Activated gamma-delta T cell treated with Interleukin-2 at 50 U/mL for 16 hours (primary cell): Measurements from ENCODE around the gene TCF3.
"Not testable (repeated sequence)": the region's sequence is repeated elsewhere in the genome, so short reads cannot be mapped to it uniquely, and the experiment has no call there.

Experiments used
- DNase-seq: peaks from one replicate; pipeline ENCODE4 v3.0.0-alpha.2; 2020

TCF3 gene

DNA sequence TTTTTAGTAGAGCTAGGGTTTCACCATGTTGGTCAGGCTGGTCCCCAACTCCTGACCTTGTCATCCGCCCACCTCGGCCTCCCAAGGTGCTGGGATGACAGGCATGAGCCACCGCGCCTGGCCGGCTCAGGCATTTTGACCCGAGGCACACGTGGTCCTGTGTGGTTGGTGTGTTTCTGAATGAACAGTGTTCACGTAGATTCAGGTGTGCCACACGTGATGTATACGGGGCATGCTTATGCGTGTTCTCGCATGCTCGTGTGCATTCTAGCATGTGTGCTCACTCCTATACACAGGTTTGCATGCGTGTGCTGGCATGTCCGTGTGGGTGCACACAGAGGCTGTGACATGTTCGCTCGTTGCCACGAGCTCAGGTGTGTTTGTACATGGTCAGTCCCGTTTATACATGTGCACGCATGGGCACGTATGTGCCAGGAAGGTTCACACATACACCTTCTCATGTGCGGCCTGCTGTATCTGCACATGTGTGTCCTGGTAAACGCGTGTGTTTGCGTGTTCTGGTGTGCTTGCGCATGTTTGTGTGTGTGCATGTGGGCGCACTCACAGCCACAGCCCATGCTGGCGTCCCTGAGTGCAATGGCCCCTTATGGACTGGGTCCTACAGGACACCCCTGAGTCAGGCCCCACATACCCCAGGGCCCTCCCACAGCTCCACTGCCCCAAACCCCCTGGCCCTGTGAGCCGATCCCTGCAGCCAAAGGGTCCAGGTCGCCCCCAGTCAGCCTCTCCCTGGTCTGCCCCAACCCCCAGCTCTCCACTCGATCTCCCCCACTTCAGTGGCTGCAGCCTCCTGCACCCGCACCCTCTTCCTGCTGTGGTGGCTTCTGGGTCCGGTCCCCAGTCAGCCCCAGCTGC, 20.6 kb upstream of the TCF3 start:
- no peak for DNase-seq

DNA sequence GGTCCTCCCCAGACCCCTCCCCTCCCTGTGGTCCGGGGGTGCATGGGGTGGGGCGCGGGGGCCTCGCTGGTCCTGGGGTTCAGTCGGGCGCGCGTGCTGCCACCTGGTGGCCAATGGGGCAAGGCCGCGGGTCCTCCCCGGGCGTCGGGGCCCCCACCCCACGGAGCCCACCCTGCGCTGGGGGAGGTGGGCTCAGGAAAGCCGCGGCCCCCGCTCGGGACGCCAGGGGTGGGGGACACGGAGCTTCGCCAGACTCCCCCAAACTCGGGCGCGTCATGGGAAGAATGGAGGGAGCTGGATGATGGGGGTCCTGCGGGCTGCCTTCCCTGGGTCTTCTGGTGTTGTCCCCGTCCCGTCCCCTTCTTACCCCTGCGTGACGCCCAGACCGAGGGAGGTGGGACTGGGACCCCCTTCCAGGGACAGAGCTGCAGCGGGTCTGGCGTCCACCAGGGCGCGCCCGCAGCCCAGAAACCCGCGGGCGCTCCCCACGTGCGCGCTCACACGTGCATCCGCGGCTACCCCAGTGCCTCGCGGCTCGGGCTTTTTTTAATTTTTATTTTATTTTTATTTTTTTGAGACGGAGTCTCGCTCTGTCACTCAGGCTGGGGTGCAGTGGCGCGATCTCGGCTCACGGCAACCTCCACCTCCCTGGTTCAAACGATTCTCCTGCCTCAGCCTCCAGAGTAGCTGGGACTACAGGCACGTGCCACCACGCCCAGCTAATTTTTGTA, 19.8 kb upstream of the TCF3 start:
- peak; percentile 60 for DNase-seq

- DNase-seq = no peak
These were observed 19.3 kb upstream of the TCF3 start for GRCh38 chr19:1671716-1672037.

DNA sequence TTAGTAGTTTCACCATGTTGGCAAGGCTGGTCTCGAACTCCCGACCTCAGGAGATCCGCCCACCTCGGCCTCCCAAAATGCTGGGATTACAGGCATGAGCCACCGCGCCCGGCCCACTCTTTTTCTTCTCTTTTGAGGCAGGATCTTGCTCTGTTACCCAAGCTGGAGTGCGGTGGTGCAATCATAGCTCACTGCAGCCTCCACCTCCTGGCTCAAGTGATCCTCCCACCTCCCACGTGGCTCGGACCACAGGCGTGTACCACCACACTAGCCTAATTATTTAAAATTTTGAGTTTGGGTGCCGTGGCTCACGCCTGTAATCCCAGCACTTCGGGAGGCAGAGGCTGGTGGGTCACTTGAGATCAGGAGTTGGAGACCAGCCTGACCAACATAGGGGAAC, 18.3 kb upstream of the TCF3 start:
- DNase-seq = not testable (repeated sequence)

- DNase-seq = no peak
These were observed 16.3 kb upstream of the TCF3 start for GRCh38 chr19:1668486-1669270.

DNA sequence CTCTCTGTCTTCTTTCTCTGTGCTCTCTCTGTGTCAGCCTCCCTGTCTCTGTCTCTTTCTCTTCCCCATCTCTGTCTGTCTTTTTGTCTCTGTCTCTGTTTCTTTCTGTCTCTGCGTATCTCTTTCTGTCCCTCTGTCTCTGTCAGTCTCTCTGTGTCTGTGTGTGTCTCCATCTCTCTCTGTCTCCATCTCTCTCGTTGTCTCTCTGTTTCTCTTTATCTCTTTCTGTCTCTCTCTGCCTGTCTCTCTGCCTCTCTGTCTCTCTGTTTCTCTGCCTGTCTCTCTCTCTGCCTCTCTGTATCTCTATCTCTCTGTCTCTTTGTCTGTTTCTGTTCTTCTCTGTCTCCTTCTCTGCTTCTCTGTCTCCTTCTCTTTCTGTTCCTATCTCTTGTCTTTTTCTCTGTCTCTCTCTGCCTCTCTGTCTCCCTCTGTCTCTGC, 15.7 kb upstream of the TCF3 start:
- DNase-seq = no peak

DNA sequence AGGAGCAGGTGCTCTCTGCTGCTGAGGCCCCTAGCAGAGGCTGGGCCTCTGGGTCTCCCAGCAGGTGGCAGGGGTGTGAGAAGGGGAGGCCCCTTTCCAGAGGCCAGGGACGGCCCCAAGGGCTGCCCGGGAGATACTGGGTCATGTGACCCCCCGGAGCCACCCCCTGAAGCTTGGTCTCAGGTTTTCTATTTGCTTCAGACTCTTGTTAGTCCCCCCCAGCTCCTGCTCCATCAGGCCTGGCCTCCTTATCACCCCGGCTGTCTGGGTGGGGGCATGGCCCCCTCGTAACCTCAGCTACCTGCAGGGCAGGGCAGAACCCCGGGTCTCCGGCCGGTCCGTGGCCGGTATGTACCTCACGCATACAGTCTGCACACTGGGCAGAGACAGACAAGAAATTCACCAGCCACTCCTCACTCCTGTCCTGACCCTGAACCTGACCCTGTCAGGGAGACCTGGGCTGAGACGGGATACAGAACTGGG, 13.2 kb upstream of the TCF3 start:
- no peak for DNase-seq

- no peak for DNase-seq
These were observed 11.4 kb upstream of the TCF3 start for GRCh38 chr19:1663852-1664251.

DNA sequence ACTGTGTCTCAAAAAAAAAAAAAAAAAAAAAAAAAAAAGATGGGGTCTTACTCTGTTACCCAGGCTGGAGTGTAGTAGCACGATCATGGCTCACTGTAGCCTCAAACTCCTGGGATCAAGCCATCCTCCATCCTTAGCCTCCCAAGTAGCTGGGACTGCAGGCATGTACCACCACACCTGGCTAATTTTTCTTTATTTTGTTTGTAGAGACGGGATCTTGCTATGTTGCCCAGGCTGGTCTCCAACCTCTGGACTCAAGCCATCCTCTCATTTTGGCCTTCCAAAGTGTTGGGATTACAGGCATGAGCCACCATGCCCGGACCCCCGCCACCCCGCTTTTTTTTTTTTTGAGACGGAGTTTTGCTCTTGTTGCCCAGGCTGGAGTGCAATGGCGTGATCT, 10.8 kb upstream of the TCF3 start:
- not testable (repeated sequence) for DNase-seq

DNA sequence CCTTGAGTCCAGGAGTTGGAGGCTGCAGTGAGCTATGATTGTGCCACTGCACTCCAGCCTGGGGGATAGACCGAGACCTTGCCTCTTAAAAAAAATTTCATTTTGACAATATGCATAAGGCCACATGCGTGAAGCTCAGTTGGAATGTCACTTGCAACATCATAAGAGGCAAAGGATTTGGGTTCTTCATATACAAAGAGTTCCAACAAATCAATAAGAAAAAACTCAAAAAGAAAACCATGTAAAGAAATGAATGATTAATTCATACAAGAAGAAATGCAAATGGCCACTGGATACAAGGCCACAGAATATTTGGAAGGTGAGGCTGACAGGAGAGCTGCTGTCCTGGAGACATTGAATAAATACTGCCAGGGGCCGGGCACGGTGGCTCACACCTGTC, 9.6 kb upstream of the TCF3 start:
- no peak for DNase-seq

- DNase-seq = no peak
These were observed 6.6 kb upstream of the TCF3 start for GRCh38 chr19:1659084-1659427.

DNA sequence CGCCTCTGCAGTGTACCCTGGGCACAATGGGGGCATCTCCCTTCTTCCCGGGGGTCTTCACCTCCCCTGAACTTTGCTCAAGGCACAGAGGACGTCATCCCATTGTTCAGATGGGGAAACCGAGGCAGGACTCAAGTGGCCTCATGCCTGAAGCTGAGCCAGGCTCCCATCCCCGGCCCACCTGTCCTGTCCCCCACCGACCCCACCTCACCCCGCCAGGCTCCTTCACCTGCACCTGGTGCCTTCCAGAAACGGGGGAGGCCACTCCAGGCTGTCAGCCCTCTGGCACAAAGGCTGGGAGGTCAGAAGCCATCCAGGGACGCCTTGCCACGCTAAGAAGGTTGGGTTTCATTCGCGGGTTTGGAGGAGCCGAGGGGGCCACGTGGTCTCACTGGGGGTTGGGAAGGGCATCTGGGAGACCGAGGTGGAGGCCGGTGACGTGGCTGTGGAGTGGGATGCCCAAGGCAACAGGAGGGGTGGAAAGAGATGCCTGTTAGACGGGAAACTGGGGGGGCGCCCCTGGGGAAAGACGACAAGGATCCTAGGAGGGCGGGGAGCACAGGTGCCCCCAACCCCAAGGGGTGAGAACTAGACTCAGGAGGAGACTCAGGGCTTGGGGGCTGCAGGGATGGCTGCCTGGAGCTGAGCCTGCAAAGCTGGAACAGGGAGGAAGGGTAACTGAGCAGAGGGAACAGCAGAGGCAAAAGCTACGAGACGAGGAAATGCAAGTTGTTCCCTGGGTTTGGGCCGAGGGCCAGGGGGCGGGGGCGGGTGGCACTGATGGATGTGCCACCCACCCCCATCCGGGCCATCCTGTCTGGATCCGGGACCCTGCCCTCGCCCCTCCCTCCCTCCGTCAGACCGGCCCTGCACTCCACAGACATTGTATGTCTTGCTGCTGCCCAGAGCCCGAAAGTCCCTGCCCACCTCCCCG, 6.0 kb upstream of the TCF3 start:
- DNase-seq = no peak

- no peak for DNase-seq
These were observed 5.3 kb upstream of the TCF3 start for GRCh38 chr19:1657746-1658145.

DNA sequence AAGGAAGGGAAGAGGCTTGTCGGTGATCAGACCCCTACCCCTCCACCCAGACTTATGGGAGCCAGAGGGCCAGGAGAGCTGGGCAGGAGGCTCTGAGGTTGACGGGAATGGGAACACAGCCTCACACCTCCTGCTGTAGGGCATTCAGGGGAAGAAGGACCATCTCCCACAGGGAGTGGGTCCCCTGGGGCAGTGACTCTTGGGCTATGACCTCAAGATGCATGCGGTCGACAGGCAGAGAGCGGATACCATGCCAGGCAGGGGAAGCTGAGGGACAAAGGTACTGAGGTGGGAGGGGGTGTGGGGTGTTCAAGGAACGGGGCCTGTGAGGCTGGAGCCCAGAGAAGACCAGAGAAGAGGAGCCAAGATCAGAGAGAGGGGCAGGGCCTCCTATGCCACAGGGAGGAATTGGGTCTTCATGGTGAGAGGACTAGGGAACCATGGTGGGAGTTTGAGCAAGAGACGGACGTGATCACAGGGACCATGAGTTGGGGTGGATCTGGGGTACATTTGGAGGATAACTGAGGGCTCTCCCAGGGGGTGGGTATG, 4.6 kb upstream of the TCF3 start:
- no peak for DNase-seq

DNA sequence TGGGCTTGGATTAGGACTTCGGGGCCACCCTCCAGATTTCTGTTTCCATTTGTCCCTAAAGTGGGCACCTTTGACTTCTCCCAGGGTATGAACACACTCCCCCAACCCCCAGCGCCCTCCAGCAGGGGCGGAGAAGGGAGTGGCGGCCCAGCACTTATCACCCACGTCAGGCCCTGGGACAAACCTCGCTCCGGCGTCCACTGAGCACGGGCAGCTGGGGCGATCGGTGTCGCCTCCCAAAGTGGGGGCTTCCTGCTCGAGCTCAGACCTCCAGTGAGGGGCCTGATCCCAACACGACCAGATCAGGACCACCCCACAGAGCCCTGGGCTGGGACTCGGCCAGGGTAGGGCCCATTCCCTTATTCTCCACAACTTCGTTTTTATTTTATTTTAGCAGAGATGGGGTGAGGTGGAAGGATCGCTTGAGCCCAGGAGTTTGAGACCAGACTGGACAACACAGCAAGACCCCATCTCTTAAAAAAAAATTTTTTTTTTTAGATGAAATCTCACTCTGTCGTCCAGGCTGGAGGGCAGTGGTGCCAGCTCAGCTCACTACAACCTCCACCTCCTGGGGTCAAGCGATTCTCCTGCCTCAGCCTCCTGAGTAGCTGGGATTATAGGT, 3.7 kb upstream of the TCF3 start:
- no peak for DNase-seq

GRCh38 chr19:1655131-1655981, 2.9 kb upstream of the TCF3 start:
- no peak for DNase-seq

GRCh38 chr19:1654178-1654792, 1.9 kb upstream of the TCF3 start:
- no peak for DNase-seq

DNA sequence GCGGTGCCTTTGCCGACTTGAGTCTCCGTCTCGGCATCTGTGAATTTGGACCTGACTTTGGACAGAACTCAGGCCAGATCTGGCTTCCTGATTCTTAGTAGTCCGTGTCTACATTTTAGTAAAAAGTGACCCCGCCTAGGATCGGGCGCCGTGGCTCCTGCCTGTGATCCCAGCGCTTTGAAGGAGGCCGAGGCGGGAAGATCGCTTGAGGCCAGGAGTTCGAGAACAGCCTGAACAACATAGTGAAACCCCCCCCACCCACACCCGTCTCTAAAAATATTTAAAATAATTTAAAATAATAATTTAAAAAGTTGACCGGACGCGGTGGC, 849 bp upstream of the TCF3 start:
- DNase-seq = no peak

DNA sequence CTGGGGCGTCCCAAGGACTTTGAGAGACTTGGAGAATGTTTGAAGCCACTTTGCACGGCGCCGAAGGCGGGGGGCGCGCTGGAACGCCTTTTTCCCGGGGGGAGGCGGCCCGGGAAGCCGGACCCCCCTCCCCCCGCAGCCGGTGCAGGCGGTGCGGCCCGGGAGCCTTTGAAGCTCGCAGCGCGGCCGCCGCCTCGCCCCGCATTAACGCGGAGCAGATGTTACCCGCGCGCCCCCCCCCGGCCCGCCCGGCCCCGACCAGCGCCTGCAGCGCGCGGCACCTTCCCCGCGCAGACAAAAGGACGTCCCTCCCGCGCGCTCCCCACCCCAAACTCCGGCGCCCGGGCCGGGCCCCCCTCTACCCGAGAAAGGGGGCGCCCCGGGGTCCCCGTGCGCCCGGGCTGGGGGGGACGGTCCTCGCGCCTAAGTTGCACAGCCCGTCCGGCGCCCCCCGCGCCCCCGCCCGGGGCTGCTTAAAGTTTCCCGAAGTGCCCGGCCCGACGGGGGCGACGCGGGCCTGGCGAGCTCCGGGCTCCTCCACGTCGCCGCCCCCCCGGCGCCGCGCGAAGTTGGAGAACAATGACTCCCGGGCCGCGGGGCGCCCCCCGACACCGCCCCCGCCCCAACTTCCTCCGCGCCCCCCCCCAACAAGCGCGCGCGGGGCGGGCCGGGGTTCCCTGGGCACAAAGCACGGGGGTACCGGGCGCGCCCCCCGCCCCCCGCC, 685 bp downstream of the TCF3 start:
- DNase-seq = peak; percentile 29
